Epithelial cell of esophagus (primary cell): ENCODE measurements around the gene VPS8.

ENCODE experiments used
- DNase-seq: peaks from one replicate; pipeline ENCODE4 v3.0.0; 2010; ENCODE audit warnings: low read depth
- H3K4me3 ChIP-seq: 2 replicates; pipeline ENCODE4 v1.5.1; 2011; ENCODE audit warnings: mild to moderate bottlenecking, low read length, control low read depth
- CTCF ChIP-seq: IDR thresholded peaks from 2 replicates; pipeline ENCODE4 v1.5.1; 2011; ENCODE audit warnings: low read depth, mild to moderate bottlenecking, low read length, control low read depth, inconsistent platforms; ENCODE audit not compliant: insufficient read depth; ENCODE audit errors: missing control alignments

VPS8 gene

GRCh38 chr3:185089751-185090150, 277.8 kb downstream of the VPS8 start:
- TF ChIP-seq CTCF = no peak
- H3K4me3 ChIP-seq = no peak overlapping the region
- no peak for DNase-seq

GRCh38 chr3:185090811-185091210, 278.8 kb downstream of the VPS8 start:
- no peak for DNase-seq
- TF ChIP-seq CTCF = no peak
- H3K4me3 ChIP-seq = no peak overlapping the region

- no peak for DNase-seq
- TF ChIP-seq CTCF = no peak
- no peak overlapping the region for H3K4me3 ChIP-seq
Measured at GRCh38 chr3:185093116-185093515, 281.1 kb downstream of the VPS8 start.

- no peak overlapping the region for H3K4me3 ChIP-seq
- TF ChIP-seq CTCF = no peak
Measured at GRCh38 chr3:185094697-185095096, 282.7 kb downstream of the VPS8 start.

More at GRCh38 chr3:185094697-185095096, 282.7 kb downstream of the VPS8 start:
- no peak for DNase-seq
